ENCODE data around the gene CYP46A1. TPM values are rescaled to one million over a fixed set of nuclear protein-coding genes. Genes with fewer than 3 reads are reported as not detected.

CYP46A1 gene
- total RNA-seq, 1 donor from 2014 or later = 2.3 TPM

DNA sequence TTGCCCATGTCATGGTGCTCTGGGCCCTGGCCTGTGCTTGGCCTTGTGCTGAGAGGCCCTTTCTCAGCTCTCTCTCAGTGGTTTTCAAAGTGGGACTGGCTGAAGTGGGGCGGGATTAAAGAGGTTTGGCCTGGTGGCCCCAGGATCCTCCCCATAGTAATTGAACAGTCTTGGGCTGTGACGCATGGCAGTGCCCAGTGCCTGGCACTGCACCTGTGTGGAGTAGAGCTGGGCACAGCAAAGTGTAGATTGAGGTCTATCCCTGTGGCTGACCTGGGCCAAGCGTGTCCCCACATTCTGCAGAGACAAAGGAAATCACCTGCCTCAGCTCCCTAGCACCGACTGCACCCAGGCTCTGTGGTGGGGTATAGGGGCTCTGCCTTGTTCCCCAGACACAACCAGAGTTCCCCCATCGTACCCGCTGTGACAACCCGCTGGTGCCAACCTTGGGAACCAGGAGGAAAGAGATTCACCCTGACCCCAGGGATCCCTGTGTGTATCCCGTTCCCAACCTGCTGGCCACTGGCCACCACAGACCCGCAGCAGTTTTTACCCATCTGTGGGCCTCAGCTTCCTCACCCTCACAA is 9.9 kb upstream of the CYP46A1 start:
- no peak for DNase-seq

DNA sequence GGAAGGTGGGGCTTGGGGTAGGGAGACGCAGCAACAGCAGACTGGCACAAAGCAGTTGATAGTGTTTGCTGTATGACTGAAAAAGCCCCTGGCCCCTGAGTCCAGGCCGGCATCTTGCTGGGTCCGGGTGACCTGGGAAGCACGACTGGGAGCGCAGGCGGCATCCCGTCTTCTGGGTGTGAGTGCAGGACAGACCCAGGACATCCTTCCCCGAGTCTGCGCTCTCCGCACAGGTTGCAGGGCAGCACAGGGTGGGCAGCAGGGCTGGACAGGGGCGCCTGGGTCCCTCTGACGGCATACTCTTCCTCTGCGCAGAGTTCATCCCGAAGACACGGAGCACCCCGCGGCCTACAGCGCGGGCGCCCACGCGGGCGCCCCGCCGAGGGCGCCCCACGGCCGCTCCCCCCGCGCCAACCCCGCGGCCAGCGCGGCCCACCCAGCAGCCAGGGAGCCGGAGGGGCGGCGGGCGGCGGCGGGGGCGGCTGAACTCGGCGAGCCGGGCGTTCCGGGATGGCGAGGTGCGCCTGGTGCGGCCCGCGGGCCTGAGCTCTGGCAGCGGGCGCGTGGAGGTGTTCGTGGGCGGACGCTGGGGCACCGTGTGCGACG is 9.2 kb upstream of the CYP46A1 start:
- DNase-seq = no peak

DNA sequence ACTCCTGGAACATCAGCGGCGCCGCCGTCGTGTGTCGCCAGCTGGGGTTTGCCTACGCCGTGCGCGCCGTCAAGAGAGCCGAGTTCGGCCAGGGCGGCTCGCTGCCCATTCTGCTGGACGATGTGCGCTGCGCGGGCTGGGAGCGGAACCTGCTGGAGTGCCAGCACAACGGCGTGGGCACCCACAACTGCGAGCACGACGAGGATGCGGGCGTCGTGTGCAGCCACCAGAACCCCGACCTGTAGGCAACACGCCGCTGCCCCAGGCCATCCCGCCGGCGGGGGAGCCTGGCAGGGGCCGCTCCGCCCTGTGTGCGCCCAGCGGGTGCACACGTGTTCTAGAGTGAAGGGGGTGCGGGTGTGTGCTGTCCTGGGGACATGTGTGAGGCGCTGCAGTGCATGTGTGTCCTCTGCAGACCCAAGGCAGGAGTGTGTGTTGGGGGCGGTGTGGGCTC is 8.7 kb upstream of the CYP46A1 start:
- DNase-seq = no peak

DNA sequence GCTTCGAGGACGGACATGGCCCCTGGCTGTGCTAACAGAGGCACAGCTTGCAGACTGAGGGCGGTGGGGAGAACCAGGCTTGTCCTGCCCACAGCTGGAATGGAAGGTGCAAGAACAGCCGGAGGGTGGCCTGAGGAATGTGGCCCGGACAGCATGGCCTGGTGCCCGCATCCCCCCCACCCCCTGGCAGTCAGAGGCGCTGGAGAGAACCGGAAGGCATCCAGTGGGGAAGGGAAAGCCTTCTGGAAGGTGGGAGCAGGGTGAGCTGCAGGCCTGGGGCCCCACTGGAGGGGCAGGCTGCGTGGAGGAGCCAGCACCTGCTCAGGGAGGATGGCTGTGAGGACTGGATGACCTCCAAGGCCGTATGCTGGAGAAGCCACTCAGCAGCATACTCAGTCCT is 8.1 kb upstream of the CYP46A1 start:
- DNase-seq = no peak

DNA sequence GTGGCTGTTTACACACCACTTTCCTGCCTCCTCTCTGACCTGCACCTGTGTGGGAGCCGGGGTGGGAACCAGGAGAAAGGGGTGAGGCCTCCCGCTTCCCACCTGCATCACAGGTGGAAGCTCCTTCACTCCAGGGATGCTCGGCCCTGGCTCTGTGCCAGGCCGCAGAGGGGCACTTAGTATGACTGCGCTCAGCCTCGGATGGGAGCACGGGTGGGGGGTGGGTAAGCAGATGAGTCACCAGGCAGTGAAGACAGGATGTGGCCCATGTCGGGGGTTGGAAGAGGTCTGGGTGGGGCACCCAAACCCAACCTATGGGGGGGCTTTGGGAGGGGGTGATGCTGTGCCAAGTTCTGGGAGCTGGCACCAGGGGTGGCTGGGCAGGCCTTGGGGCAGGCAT is 7.4 kb upstream of the CYP46A1 start:
- DNase-seq = no peak

DNA sequence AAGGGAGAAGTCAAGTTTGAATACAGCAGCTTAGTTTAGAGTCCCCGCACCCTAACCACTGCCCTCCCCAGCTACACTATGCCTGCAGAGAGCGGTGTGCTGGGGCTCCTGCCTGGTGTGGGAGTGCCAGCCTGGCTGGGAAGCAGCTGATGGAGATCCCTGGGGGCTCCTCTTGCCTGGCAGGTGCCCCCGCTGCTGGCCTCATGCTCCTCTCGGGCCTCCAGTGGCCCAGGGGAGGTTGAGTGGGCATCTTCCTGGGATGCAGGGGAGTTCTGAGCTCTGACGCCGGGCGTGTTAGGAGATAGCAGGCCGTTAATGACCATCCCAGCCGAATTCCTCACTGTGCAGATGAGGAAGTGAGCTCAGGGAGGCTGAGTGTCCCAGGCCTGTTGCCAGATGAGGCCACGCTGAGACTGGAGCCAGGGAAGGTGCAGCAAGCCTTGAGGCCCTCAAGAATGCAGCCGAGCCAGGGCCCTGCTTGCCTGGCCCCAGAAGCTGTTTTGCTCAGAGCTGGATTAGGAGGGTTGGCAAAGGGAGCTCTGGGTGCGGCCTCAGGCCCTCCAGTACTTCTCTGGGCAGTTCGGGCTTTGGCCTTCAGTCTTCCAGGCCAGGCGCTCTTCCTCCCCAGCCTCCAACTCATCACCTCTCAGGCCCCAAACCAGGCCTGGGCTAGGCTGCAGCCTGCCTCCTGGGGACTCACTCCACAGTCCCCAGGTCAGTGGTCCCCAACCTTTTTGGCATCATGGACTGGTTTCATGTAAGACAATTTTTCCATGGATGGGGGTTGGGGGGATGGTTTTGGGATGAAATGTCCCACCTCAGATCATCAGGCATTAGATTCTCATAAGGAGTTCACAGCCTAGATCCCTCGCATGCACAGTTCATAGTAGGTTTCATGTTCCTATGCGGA is 6.6 kb upstream of the CYP46A1 start:
- no peak for DNase-seq

DNA sequence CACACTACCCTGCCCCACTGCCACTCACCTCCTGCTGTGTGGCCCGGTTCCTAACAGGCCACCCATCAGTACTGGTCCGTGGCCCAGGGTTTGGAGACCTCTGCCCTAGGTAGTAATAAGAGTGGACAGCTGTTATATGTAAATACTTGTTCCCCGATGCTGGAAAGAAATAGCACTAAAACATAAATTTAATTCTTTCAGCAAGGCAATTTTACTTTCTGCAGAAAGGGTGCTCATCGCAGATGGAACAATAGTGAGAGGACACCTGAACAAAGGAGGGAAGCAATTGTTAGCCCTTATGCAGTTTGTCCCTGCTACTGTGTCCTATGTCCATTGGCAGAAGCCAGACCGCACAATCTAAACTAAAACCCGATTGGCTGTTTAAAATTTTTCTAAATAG is 5.9 kb upstream of the CYP46A1 start:
- DNase-seq = no peak

DNA sequence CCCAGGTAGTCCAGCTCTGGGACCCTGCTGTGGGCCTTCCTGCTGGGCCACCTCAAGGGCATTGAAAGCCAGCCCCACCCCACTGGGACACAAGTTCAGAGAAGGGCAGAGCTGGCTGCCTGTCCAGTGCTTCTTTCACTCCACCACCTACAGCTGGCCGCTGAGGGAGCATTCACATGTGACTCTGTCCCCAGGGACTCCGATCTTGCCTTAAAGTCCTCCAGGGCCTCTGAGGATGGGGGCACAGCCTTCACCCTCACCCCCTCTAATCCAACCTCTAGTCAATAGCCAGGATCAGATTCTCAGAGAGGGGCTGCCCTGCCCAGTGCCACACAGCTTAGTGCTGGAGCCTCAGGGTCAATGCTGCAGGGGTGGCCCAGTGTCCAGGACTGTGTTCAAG is 5.0 kb upstream of the CYP46A1 start:
- DNase-seq = no peak

DNA sequence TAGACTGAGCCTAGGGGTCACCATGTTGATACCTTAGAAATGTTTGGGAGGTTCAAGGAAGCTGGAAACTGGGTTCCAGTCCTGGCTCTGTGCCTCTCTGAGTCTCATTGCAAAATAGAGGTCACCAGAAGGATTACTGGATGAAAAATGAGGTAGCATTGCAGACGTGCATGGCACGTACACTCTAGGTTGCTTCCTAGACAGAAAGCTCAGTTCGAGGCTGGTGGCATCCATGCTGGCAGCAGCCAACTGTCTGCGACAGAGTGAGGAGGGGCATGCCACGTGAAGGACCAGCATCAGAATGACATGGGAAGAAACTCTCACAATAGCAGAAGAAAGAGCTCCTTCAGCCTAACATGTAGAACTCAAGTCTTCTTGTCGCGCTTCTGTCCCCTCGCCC is 4.6 kb upstream of the CYP46A1 start:
- no peak for DNase-seq

DNA sequence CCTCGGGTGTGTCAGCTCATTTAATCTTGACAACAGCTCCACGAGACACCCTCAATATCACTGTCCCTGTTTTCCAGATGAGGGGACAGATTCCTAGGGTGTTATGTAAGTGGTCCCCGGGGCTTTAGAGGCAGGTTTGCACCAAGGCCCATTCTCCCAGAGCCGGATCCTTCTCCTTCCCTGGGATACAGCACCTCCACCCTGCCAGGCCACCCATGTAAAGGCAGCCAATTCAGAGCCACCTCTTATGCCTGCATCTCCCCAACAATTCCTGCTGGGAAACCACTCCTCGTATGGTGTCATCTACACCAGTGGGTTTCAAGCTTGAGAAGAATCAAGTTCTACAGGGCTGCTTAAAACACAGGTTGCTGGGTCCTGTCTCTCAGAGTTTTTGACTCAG is 4.1 kb upstream of the CYP46A1 start:
- DNase-seq = no peak

DNA sequence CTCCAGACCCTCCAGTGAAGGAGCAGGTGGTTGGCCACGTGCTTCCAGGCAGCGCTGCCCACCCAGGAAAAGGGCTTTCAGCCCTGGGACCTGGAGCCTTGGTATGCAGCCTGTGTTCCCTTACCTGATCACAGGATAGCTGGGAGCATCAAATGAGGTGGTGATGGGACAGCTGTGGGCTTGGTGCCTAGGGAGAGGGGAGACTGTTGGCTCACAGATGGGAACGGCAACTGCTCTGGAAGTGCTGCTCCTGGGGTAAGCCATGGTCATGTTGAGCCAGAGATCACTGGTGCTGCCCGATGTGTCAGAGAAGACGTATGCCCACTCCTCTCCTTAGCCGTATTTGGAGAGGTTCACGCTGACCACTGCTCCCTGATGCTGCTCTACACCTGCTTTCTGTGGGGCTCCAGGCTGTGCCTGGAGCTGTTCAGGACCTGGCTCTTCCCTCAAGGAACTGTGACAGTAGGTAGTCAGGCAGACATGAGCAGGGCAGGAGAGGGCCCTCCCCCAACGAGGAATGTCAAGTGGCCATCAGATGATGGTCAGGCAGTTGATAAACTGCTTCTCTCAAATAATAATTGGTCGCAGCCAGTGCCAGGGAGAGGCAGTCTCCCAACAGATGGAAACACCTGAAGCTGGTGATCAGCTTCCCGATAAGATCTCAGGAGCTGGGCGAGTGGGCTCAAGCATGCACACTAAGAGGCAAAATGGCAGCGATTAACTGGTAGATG is 2.8 kb upstream of the CYP46A1 start:
- DNase-seq = no peak

DNA sequence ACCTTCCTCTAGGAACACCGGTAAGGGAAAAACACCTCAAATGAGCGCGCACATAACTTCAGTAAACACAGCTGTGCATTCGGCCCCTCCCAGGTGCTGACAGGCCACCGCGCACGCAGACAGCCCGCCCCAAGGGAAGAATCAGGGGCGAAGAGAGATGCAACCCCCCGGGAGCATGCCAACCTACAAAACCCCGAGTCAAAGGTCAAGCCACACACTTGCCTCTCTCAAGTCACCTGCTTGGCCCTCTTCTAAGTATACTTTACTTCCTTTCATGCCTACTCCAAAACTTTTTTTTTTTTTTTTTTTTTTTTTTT is 2.3 kb upstream of the CYP46A1 start:
- no peak for DNase-seq

DNA sequence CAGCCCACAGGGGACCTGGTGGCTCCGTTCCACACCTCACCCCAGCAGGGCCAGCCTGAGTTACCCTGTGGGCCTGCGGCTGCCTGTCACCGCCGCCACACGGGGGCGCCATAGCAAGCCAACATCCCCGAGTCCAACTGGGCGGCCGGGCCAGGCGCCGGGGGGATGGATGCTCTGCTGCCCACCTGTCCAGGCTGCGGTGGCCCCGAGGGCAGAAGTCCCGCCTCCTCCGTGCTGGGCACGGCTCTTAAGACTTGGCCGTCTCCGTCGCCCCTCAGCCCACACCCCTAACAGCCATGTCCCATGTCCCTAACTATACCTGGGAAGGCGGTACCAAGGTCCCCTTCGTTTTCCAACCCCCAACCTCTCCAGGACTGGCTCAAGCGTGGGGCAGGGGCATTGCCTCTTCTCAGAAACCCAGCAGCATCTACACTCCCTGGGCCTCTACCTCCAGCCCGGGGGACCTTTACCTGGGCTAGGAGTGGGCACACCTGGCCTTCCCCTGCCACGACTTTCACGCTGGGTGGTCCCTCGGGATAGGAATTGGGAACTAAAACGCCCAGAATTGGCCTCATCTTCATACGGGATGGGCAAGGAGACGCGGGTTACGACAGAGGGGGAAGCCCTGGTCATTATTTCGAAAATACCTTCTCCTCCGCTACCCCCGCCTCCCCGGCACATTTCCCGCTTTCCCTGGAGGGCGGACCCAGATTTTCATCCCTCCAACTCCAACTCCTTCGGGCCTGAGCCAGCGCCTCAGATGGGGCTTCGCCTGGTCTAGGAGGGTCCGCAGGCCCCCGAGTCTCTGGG is 1.1 kb upstream of the CYP46A1 start:
- DNase-seq = peak; percentile 65

DNA sequence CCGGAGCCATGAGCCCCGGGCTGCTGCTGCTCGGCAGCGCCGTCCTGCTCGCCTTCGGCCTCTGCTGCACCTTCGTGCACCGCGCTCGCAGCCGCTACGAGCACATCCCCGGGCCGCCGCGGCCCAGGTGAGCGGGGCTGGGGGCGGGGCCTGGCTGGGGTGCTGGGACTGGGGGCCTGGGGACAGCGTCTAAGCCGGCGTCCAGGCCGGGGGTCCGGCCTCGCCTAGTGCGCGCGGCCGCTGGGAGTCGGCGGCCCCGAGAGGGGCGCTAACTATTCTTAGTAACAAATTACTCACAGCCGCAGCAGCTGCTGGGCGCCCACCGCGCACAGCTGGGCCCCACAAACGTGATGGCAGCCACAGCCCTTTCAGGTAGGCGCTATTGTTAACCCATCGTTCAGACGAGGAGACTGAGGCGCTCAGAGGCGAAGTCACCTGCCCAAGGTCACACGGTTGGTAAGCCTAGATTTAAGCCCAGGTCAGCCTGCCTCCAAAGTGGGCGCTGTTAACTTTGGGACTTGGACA is 374 bp downstream of the CYP46A1 start:
- DNase-seq = no peak

DNA sequence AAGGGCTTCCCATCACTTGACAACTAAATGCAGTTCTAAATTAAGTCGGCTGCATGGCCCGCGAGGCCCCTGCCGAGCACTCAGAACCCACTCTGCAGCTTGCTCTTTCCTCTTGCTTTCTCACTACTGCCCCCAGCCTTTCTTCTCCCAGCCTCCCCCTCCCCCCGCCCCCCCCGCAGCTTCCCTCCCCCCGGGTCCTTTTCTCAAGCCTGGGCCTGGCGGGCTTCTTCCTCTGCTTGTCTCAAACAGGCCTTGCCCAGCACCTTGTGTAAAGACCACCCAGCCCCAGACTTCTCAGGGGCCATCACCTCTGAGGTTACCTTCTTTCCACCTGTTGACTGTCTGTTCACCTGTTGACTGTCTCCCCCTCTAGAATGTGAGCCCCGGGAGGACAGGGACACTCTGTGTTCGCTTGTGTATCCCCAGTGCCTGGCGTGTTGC is 1.1 kb downstream of the CYP46A1 start:
- no peak for DNase-seq

DNA sequence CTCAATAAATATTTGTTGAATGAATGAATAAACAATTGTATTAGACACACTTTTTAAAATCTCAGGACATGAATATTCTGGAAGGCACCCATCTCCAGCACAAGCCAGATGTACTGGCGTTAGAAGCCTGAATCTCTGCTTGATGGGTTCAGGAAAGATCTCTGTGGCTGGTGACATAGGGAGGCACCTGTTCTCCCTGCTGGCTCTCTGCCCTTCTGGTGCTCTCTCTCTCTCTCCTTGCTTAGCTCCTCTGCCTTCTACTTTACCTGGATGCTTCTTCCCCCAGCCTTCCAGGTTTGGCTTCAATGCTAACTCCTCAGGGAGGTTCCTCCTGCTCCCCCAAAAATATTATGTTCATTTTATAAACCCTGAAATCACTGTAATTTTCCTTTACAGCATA is 1.5 kb downstream of the CYP46A1 start:
- DNase-seq = no peak

DNA sequence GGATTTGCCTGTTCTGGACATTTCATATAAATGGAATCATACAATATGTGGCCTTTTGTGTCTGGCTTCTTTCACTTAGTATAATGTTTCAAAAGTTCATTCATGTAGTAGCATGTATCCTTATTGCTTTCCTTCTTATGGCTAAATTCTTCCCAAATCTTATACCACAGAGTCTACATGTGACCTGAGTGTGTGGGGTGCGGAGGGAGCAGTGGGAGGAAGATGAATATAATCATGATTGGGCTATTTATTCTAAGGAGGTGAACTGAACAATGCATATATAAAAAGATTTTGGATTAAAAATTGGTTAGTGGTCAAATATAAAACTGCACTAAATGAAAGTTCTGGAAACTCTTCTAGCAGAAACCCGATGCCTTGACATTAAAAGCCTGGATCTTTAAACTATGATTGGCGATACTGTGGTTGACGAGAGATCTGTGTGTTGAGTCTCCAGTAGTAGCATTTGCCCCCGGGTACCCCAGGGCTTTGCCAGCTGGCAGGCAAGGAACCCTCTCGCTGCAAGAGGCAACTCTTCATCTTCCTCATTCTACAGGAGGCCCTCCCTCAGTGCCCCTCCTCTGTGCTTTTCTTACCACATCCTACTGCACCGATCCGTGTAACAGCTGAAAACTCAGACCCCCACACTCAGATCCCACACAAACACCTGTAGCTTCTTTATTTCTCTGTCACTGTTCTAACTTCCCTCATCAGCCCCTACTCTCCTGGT is 2.6 kb downstream of the CYP46A1 start:
- no peak for DNase-seq

DNA sequence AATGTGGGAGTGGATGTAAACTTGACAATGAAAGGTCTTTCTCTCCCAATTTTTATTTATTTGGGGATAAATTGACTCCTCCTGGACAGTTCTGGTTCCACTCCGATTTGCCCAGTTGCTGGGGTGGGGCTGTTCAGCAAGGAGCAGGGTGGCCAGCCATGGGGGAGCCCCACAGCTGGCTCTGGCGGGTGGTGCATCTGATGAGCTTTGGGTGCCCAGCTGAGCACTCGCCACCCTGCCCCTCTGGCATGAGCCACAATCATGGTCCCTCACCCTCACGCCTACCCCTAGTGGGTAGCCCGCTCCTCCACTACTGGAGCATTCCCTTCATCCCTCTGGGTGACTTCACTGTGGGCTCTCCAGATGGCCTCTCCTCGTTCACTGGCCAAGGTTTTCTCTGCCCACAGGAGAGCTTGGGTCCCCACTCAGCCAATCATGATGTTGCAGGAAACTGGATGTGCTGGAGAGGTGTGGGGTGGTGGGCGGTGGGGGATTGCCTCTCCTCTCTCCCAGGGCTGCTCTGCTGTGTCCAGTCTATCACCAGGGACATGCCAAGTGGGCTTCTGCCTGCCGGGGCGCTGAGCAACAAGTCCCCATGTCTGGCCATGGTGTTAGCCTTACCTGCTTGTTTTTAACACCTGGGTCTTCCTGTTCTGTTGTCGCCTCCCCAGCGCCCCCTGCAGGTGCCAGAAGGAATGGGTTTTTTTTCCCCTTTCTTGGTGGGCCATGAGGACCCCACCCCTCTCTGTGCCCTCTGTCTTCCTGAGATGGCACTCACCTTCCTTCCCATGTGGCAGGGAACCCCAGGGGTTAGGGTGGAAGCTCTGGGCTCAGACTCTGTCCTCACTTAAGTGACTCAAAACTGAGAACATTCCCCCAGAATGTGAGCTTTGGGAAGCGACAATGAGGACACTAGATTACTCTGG is 3.4 kb downstream of the CYP46A1 start:
- DNase-seq = no peak

DNA sequence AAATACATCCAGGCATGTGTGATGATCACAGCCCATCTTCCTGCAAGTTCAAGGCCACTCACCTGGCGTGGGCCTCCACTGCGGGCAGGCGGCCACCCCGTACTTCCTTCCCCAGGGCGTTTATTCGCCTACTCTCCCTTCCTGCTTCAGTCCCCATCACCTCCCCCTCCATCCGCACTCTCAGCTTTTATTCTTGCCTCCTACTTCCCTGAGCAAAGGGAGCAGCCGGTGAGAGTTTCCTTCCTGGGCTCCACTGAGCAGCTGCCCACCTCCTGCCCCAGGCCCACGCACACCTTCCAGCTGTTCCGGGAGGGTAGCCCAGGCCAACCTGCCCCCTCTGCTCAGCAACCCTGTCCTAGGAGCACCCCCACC is 4.1 kb downstream of the CYP46A1 start:
- no peak for DNase-seq

DNA sequence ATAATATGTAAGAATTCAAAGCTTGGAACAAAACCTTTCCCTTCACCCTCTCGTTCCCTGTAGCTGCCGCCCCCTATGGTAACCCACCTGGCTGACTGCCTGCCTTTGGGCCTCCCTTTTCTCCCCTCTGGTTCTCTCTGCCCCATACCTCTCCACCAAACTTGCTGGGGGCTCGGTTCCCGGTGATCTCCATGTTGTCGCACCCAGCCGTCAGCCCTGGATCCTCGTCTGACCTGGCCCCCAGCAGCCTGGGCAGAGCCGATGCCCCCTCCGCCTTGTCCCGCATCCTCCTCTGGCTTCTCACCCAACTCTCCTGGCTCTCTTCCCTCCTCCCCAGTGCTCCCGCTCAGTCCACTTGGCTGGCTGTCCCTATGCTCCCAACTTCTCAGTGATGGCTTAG is 4.5 kb downstream of the CYP46A1 start:
- DNase-seq = no peak
